Neural cell (in vitro differentiated cells): Measurements from ENCODE around the gene IMMP2L. TPM values are rescaled to one million over a fixed set of nuclear protein-coding genes. Genes with fewer than 3 reads are reported as not detected.

Experiments used
- H2AFZ ChIP-seq: fragments of 200-600, 300-800 bp; sonication (generic), shearing (Covaris generic); 2 replicates; pipeline ENCODE4 v1.6.0; 2014; ENCODE audit warnings: low read depth, mild to moderate bottlenecking, antibody characterized with exemption, low read length, moderate library complexity
- H3F3A ChIP-seq: fragments of 200-600 bp; shearing (Covaris generic); 2 replicates; pipeline ENCODE4 v1.6.1; 2016; ENCODE audit warnings: mild to moderate bottlenecking, moderate library complexity, mixed read lengths, antibody characterized with exemption, low read length; ENCODE audit not compliant: insufficient read depth, poor library complexity, severe bottlenecking
- H3K27ac ChIP-seq: fragments of 200-600, 300-800 bp; sonication (generic), shearing (Covaris generic); 2 replicates; pipeline ENCODE4 v1.5.1; 2014; ENCODE audit warnings: mild to moderate bottlenecking, low read length, moderate library complexity
- H3K27me3 ChIP-seq: fragments of 300-800, 200-600 bp; sonication (generic), shearing (Covaris generic); 2 replicates; pipeline ENCODE4 v1.6.0; 2014; ENCODE audit warnings: mild to moderate bottlenecking, low read depth, low read length, moderate library complexity; ENCODE audit not compliant: insufficient read depth
- H3K36me3 ChIP-seq: fragments of 300-800, 200-600 bp; sonication (generic), shearing (Covaris generic); 2 replicates; pipeline ENCODE4 v1.5.1; 2014; ENCODE audit warnings: mild to moderate bottlenecking, antibody characterized with exemption, low read length, moderate library complexity; ENCODE audit not compliant: insufficient read depth
- H3K4me2 ChIP-seq: fragments of 300-800, 200-600 bp; sonication (generic), shearing (Covaris generic); 2 replicates; pipeline ENCODE4 v1.6.0; 2014; ENCODE audit warnings: mild to moderate bottlenecking, low read length
- H3K4me3 ChIP-seq: fragments of 300-800, 200-600 bp; sonication (generic), shearing (Covaris generic); 2 replicates; pipeline ENCODE4 v1.5.1; 2014; ENCODE audit warnings: mild to moderate bottlenecking, low read length, moderate library complexity
- H3K79me2 ChIP-seq: fragments of 200-600 bp; shearing (Covaris generic); replicated peaks from 2 replicates; pipeline ENCODE4 v1.6.0; 2014; ENCODE audit warnings: mild to moderate bottlenecking, low read length, moderate library complexity; ENCODE audit not compliant: insufficient read depth
- H3K9ac ChIP-seq: fragments of 300-800, 200-600 bp; sonication (generic), shearing (Covaris generic); 2 replicates; pipeline ENCODE4 v1.6.1; 2016; ENCODE audit warnings: mild to moderate bottlenecking, low read length, mixed read lengths
- H3K9me2 ChIP-seq: fragments of 200-600 bp; shearing (Covaris generic); 2 replicates; pipeline ENCODE4 v1.6.1; 2016; ENCODE audit warnings: mild to moderate bottlenecking, low read length, mixed read lengths; ENCODE audit not compliant: insufficient read depth
- H3K9me3 ChIP-seq: fragments of 200-600, 300-800 bp; sonication (generic), shearing (Covaris generic); 2 replicates; pipeline ENCODE4 v1.6.1; 2016; ENCODE audit warnings: mild to moderate bottlenecking, mixed run types, low read length, moderate library complexity, mixed read lengths
- H4K20me1 ChIP-seq: fragments of 200-600 bp; shearing (Covaris generic); 2 replicates; pipeline ENCODE4 v1.6.1; 2016; ENCODE audit warnings: mild to moderate bottlenecking, mixed run types; ENCODE audit not compliant: insufficient read depth
- CTCF ChIP-seq: fragments of 450-650 bp; IDR thresholded peaks from 2 replicates; pipeline ENCODE4 v1.5.1; 2014; ENCODE audit warnings: antibody characterized with exemption, mild to moderate bottlenecking, moderate library complexity; ENCODE audit not compliant: poor library complexity, severe bottlenecking
- EP300 ChIP-seq: fragments of 450-650 bp; conservative IDR thresholded peaks from 2 replicates; pipeline ENCODE4 v1.6.1; 2014; ENCODE audit warnings: antibody characterized with exemption, mild to moderate bottlenecking, moderate library complexity; ENCODE audit not compliant: poor library complexity, severe bottlenecking
- EZH2 ChIP-seq: fragments of 200-600, 300-800 bp; shearing (Covaris generic), sonication (generic); IDR thresholded peaks from 2 replicates; pipeline ENCODE4 v1.6.1; 2014; ENCODE audit warnings: antibody characterized with exemption, low read length, borderline replicate concordance, mild to moderate bottlenecking; ENCODE audit not compliant: insufficient read depth, poor library complexity, severe bottlenecking
- MXI1 ChIP-seq: fragments of 450-650 bp; conservative IDR thresholded peaks from 2 replicates; pipeline ENCODE4 v1.6.1; 2014; ENCODE audit warnings: antibody characterized with exemption, mild to moderate bottlenecking; ENCODE audit not compliant: poor library complexity, severe bottlenecking
- POLR2AphosphoS5 ChIP-seq: IDR thresholded peaks from 2 replicates; pipeline ENCODE4 v1.6.1; 2012
- RAD21 ChIP-seq: fragments of 450-650 bp; conservative IDR thresholded peaks from 2 replicates; pipeline ENCODE4 v1.6.1; 2014; ENCODE audit warnings: antibody characterized with exemption, mild to moderate bottlenecking, moderate library complexity
- REST ChIP-seq: IDR thresholded peaks from 2 replicates; pipeline ENCODE4 v1.6.1; 2012; ENCODE audit warnings: borderline replicate concordance
- SMC3 ChIP-seq: fragments of 450-650 bp; conservative IDR thresholded peaks from 2 replicates; pipeline ENCODE4 v1.6.1; 2014; ENCODE audit warnings: antibody characterized with exemption, mild to moderate bottlenecking, moderate library complexity; ENCODE audit not compliant: poor library complexity
- TAF1 ChIP-seq: IDR thresholded peaks from 2 replicates; pipeline ENCODE4 v1.6.1; 2012; ENCODE audit warnings: low read depth
- polyA plus RNA-seq: library from polyadenylated mRNA; depleted of rRNA; stranded (reverse); fragments of >200 nt; gene quantifications from 2 replicates; pipeline ENCODE4 v1.2.3, GENCODE V29; 2014

The IMMP2L gene
- polyA plus RNA-seq, 1 donor from 2014 or later, result 9.7 TPM

- no peaks in the 10 kb centered on the region for H4K20me1 ChIP-seq
- no peaks in the 10 kb centered on the region for H3K9me2 ChIP-seq
- H3K4me2 ChIP-seq, result no peak overlapping the region
- H3F3A ChIP-seq, result no peaks in the 10 kb centered on the region
- no peak overlapping the region for H3K4me3 ChIP-seq
- no peak overlapping the region for H2AFZ ChIP-seq
- H3K27ac ChIP-seq, result no peak overlapping the region
- H3K36me3 ChIP-seq, result no peaks in the 10 kb centered on the region
- H3K9ac ChIP-seq, result no peak overlapping the region
- H3K9me3 ChIP-seq, result no peaks in the 10 kb centered on the region
- TF ChIP-seq EP300 (no peak), POLR2AphosphoS5 (no peak), EZH2 (no peak), CTCF (no peak), MXI1 (no peak), TAF1 (no peak), REST (no peak), SMC3 (no peak), RAD21 (no peak)
- no peaks in the 10 kb centered on the region for H3K79me2 ChIP-seq
- H3K27me3 ChIP-seq, result no peaks in the 10 kb centered on the region
Measured at GRCh38 chr7:110856704-110857103, 705.6 kb downstream of the IMMP2L start.

GRCh38 chr7:110854651-110855050, 707.6 kb downstream of the IMMP2L start:
- H3K79me2 ChIP-seq, result no peaks in the 10 kb centered on the region
- no peak overlapping the region for H3K4me2 ChIP-seq
- TF ChIP-seq TAF1 (no peak), RAD21 (no peak), EZH2 (no peak), CTCF (no peak), REST (no peak), POLR2AphosphoS5 (no peak)
- no peak overlapping the region for H3K9ac ChIP-seq
- H3K9me2 ChIP-seq, result no peaks in the 10 kb centered on the region
- no peak overlapping the region for H3K27ac ChIP-seq
- H3F3A ChIP-seq, result no peaks in the 10 kb centered on the region
- no peak overlapping the region for H3K4me3 ChIP-seq
- no peaks in the 10 kb centered on the region for H3K36me3 ChIP-seq
- H3K27me3 ChIP-seq, result no peaks in the 10 kb centered on the region
- no peaks in the 10 kb centered on the region for H3K9me3 ChIP-seq
- H2AFZ ChIP-seq, result no peak overlapping the region
- H4K20me1 ChIP-seq, result no peaks in the 10 kb centered on the region
